ENCODE measurements around the gene LLPH. TPM values are rescaled to one million over a fixed set of nuclear protein-coding genes. Genes with fewer than 3 reads are reported as not detected.

Gene LLPH
- total and polyA plus RNA-seq, 2 of the 13 experiments (the other 11 are each of a cell fraction or from before 2014, with no cell fraction given), result 4.2 to 25.6 TPM

- no peak for TF ChIP-seq ATF6 (CRISPR knock-in tag; conservative IDR thresholded peaks at IDR 0.05)
- TF ChIP-seq DR1 (CRISPR knock-in tag; IDR thresholded peaks at IDR 0.05), result peak; percentile 27; the same call in 1 of the 2 replicates
- TF ChIP-seq ZNF550 (CRISPR knock-in tag; IDR thresholded peaks at IDR 0.05; ENCODE audit: borderline replicate concordance), result no peak
- no peak; the same call in 1 of the 2 replicates for TF ChIP-seq ZNF124 (CRISPR knock-in tag; IDR thresholded peaks at IDR 0.05)
- no peak; the same call in 1 of the 2 replicates for TF ChIP-seq ZNF362 (CRISPR knock-in tag; IDR thresholded peaks at IDR 0.05; ENCODE audit: borderline replicate concordance)
- TF ChIP-seq HNRNPK (IDR thresholded peaks at IDR 0.05; ENCODE audit: low read depth, low read length, poor library complexity, severe bottlenecking), result no peak
- TF ChIP-seq PPARG (CRISPR knock-in tag; conservative IDR thresholded peaks at IDR 0.05), result 0 out of 2 replicates have a peak, but pooled peaks have one; percentile 7
- no peak for TF ChIP-seq ZNF589 (CRISPR knock-in tag; conservative IDR thresholded peaks at IDR 0.05)
- peak; percentile 79; the same call in 1 of the 2 replicates for TF ChIP-seq ZNF280B (CRISPR knock-in tag; IDR thresholded peaks at IDR 0.05; ENCODE audit: borderline replicate concordance)
- no peak for TF ChIP-seq CENPBD1 (CRISPR knock-in tag; IDR thresholded peaks at IDR 0.05; ENCODE audit: borderline replicate concordance, low read depth)
- no peak for TF ChIP-seq NR2F6 (IDR thresholded peaks at IDR 0.05)
- peak; percentile 36; the same call in 1 of the 2 replicates for TF ChIP-seq NR2F6 (CRISPR knock-in tag; IDR thresholded peaks at IDR 0.05)
- TF ChIP-seq MTA3 (CRISPR knock-in tag; IDR thresholded peaks at IDR 0.05), result no peak
- no peak for TF ChIP-seq CAMTA2 (CRISPR knock-in tag; IDR thresholded peaks at IDR 0.05; ENCODE audit: borderline replicate concordance)
- TF ChIP-seq MLX (CRISPR knock-in tag; IDR thresholded peaks at IDR 0.05), result 0 out of 2 replicates have a peak, but pooled peaks have one; percentile 9
- TF ChIP-seq ZNF788 (CRISPR knock-in tag; IDR thresholded peaks at IDR 0.05; ENCODE audit: borderline replicate concordance), result peak; percentile 76; the same call in 1 of the 2 replicates
- 0 out of 2 replicates have a peak, but pooled peaks have one; percentile 41 for TF ChIP-seq ZNF503 (CRISPR knock-in tag; IDR thresholded peaks at IDR 0.05)
- peak; percentile 23; the same call in 1 of the 2 replicates for TF ChIP-seq IRF9 (CRISPR knock-in tag; IDR thresholded peaks at IDR 0.05; ENCODE audit: borderline replicate concordance)
- TF ChIP-seq PAF1 (CRISPR knock-in tag; IDR thresholded peaks at IDR 0.05), result peak; percentile 10; the same call in 1 of the 2 replicates
Measured at GRCh38 chr12:66130267-66131066, at the start of gene LLPH (continued).
